ENCODE results near the gene PHTF2. TPM values are rescaled to one million over a fixed set of nuclear protein-coding genes. Genes with fewer than 3 reads are reported as not detected.
"Not testable (repeated sequence)": the region's sequence is repeated elsewhere in the genome, so short reads cannot be mapped to it uniquely, and the experiment has no call there.

Gene PHTF2
- total RNA-seq, 1 experiment from 2014 or later = 17.3 TPM

- Histone ChIP-seq H3K36me3 (replicated peaks; ENCODE audit: control insufficient read depth, insufficient read depth, low read length) (no peaks in the 10 kb centered on the region), H3K4me3 (ENCODE audit: insufficient read depth, low read depth, low read length) (no peak overlapping the region), H3K27me3 (ENCODE audit: control insufficient read depth, insufficient read depth, low read length) (no peaks in the 10 kb centered on the region)
- no peak for DNase-seq
These were observed 32.2 kb downstream of the PHTF2 start for GRCh38 chr7:77830649-77831355.

- Histone ChIP-seq H3K27me3 (ENCODE audit: control insufficient read depth, insufficient read depth, low read length) (no peaks in the 10 kb centered on the region), H3K36me3 (replicated peaks; ENCODE audit: control insufficient read depth, insufficient read depth, low read length) (no peaks in the 10 kb centered on the region), H3K4me3 (ENCODE audit: insufficient read depth, low read depth, low read length) (no peak overlapping the region)
- no peak for DNase-seq
These were observed 32.9 kb downstream of the PHTF2 start for GRCh38 chr7:77831481-77831880.

GRCh38 chr7:77831953-77832352, 33.4 kb downstream of the PHTF2 start:
- DNase-seq = no peak
- no peak overlapping the region for H3K4me3 ChIP-seq (ENCODE audit: insufficient read depth, low read depth, low read length)
- no peaks in the 10 kb centered on the region for H3K36me3 ChIP-seq (replicated peaks; ENCODE audit: control insufficient read depth, insufficient read depth, low read length)
- H3K27me3 ChIP-seq (ENCODE audit: control insufficient read depth, insufficient read depth, low read length) = no peaks in the 10 kb centered on the region

GRCh38 chr7:77833136-77833535, 34.6 kb downstream of the PHTF2 start:
- DNase-seq = no peak
- Histone ChIP-seq H3K27me3 (ENCODE audit: control insufficient read depth, insufficient read depth, low read length) (no peaks in the 10 kb centered on the region), H3K36me3 (replicated peaks; ENCODE audit: control insufficient read depth, insufficient read depth, low read length) (no peaks in the 10 kb centered on the region), H3K4me3 (ENCODE audit: insufficient read depth, low read depth, low read length) (no peak overlapping the region)

GRCh38 chr7:77836425-77836824, 37.9 kb downstream of the PHTF2 start:
- not testable (repeated sequence) for H3K4me3 ChIP-seq (ENCODE audit: insufficient read depth, low read depth, low read length); H3K36me3 ChIP-seq (replicated peaks; ENCODE audit: control insufficient read depth, insufficient read depth, low read length); H3K27me3 ChIP-seq (ENCODE audit: control insufficient read depth, insufficient read depth, low read length); DNase-seq

- Histone ChIP-seq H3K36me3 (replicated peaks; ENCODE audit: control insufficient read depth, insufficient read depth, low read length) (no peaks in the 10 kb centered on the region), H3K4me3 (ENCODE audit: insufficient read depth, low read depth, low read length) (no peak overlapping the region), H3K27me3 (ENCODE audit: control insufficient read depth, insufficient read depth, low read length) (no peaks in the 10 kb centered on the region)
- DNase-seq = no peak
These were observed 38.7 kb downstream of the PHTF2 start for GRCh38 chr7:77837275-77837674.

- Histone ChIP-seq H3K36me3 (replicated peaks; ENCODE audit: control insufficient read depth, insufficient read depth, low read length) (no peaks in the 10 kb centered on the region), H3K27me3 (ENCODE audit: control insufficient read depth, insufficient read depth, low read length) (no peaks in the 10 kb centered on the region)
- no peak for DNase-seq
These were observed 39.4 kb downstream of the PHTF2 start for GRCh38 chr7:77837966-77838365.

GRCh38 chr7:77838929-77839491, 40.4 kb downstream of the PHTF2 start:
- no peaks in the 10 kb centered on the region for H3K36me3 ChIP-seq (replicated peaks; ENCODE audit: control insufficient read depth, insufficient read depth, low read length)
- no peaks in the 10 kb centered on the region for H3K27me3 ChIP-seq (ENCODE audit: control insufficient read depth, insufficient read depth, low read length)
- DNase-seq = peak; percentile 29
- no peak overlapping the region for H3K4me3 ChIP-seq (ENCODE audit: insufficient read depth, low read depth, low read length)

More at GRCh38 chr7:77837966-77838365, 39.4 kb downstream of the PHTF2 start:
- H3K4me3 ChIP-seq (ENCODE audit: insufficient read depth, low read depth, low read length) = no peak overlapping the region

GRCh38 chr7:77839919-77840318, 41.3 kb downstream of the PHTF2 start:
- no peak for DNase-seq
- no peaks in the 10 kb centered on the region for H3K36me3 ChIP-seq (replicated peaks; ENCODE audit: control insufficient read depth, insufficient read depth, low read length)
- H3K27me3 ChIP-seq (ENCODE audit: control insufficient read depth, insufficient read depth, low read length) = no peaks in the 10 kb centered on the region
- no peak overlapping the region for H3K4me3 ChIP-seq (ENCODE audit: insufficient read depth, low read depth, low read length)

- Histone ChIP-seq H3K36me3 (replicated peaks; ENCODE audit: control insufficient read depth, insufficient read depth, low read length) (no peaks in the 10 kb centered on the region), H3K27me3 (ENCODE audit: control insufficient read depth, insufficient read depth, low read length) (no peaks in the 10 kb centered on the region), H3K4me3 (ENCODE audit: insufficient read depth, low read depth, low read length) (no peak overlapping the region)
- DNase-seq = no peak
These were observed 44.6 kb downstream of the PHTF2 start for GRCh38 chr7:77843194-77843593.

- no peaks in the 10 kb centered on the region for H3K27me3 ChIP-seq (ENCODE audit: control insufficient read depth, insufficient read depth, low read length)
- no peak for DNase-seq
- H3K4me3 ChIP-seq (ENCODE audit: insufficient read depth, low read depth, low read length) = no peak overlapping the region
- no peaks in the 10 kb centered on the region for H3K36me3 ChIP-seq (replicated peaks; ENCODE audit: control insufficient read depth, insufficient read depth, low read length)
These were observed 47.9 kb downstream of the PHTF2 start for GRCh38 chr7:77846317-77847092.

- Histone ChIP-seq H3K4me3 (ENCODE audit: insufficient read depth, low read depth, low read length) (no peak overlapping the region), H3K27me3 (ENCODE audit: control insufficient read depth, insufficient read depth, low read length) (no peaks in the 10 kb centered on the region), H3K36me3 (replicated peaks; ENCODE audit: control insufficient read depth, insufficient read depth, low read length) (no peaks in the 10 kb centered on the region)
- no peak for DNase-seq
These were observed 57.0 kb downstream of the PHTF2 start for GRCh38 chr7:77855371-77856083.

GRCh38 chr7:77858278-77858677, 59.7 kb downstream of the PHTF2 start:
- no peaks in the 10 kb centered on the region for H3K36me3 ChIP-seq (replicated peaks; ENCODE audit: control insufficient read depth, insufficient read depth, low read length)
- no peak for DNase-seq
- no peaks in the 10 kb centered on the region for H3K27me3 ChIP-seq (ENCODE audit: control insufficient read depth, insufficient read depth, low read length)
- H3K4me3 ChIP-seq (ENCODE audit: insufficient read depth, low read depth, low read length) = no peak overlapping the region

- no peaks in the 10 kb centered on the region for H3K36me3 ChIP-seq (replicated peaks; ENCODE audit: control insufficient read depth, insufficient read depth, low read length)
- DNase-seq = no peak
- H3K4me3 ChIP-seq (ENCODE audit: insufficient read depth, low read depth, low read length) = no peak overlapping the region
- no peaks in the 10 kb centered on the region for H3K27me3 ChIP-seq (ENCODE audit: control insufficient read depth, insufficient read depth, low read length)
These were observed 60.8 kb downstream of the PHTF2 start for GRCh38 chr7:77859343-77859742.
